Mesenchymal stem cell (in vitro differentiated cells and primary cell): Measurements from ENCODE around the gene SPNS3.

ENCODE experiments used
- DNase-seq: peaks from one replicate; pipeline ENCODE4 v3.0.0-alpha.2; 2013
- H2AFZ ChIP-seq: one replicate; pipeline ENCODE4 v1.6.1; 2013; ENCODE audit warnings: low read depth, mild to moderate bottlenecking, control low read depth, inconsistent platforms, low read length, moderate library complexity
- H2AK5ac ChIP-seq: 2 replicates; pipeline ENCODE4 v1.6.1; 2013; ENCODE audit warnings: low read length, moderate library complexity, mild to moderate bottlenecking, inconsistent platforms; ENCODE audit not compliant: severe bottlenecking
- H2BK120ac ChIP-seq: one replicate; pipeline ENCODE4 v1.6.1; 2013; ENCODE audit warnings: low read depth, mild to moderate bottlenecking, inconsistent platforms, low read length, moderate library complexity
- H2BK12ac ChIP-seq, 2 experiments: one replicate each; pipeline ENCODE4 v1.6.1; 2013; ENCODE audit warnings: inconsistent platforms in 2 of 2, low read length in 2 of 2, mild to moderate bottlenecking in 2 of 2, moderate library complexity in 2 of 2, control low read depth in 1 of 2
- H2BK15ac ChIP-seq: one replicate; pipeline ENCODE4 v1.6.1; 2013; ENCODE audit warnings: mild to moderate bottlenecking, low read depth, inconsistent platforms; ENCODE audit not compliant: poor library complexity, severe bottlenecking
- H2BK5ac ChIP-seq: 2 replicates; pipeline ENCODE4 v1.6.1; 2013; ENCODE audit warnings: low read depth, mild to moderate bottlenecking, low read length, control low read depth, inconsistent platforms; ENCODE audit not compliant: poor library complexity, severe bottlenecking
- H3K14ac ChIP-seq, 2 experiments: one replicate each; pipeline ENCODE4 v1.6.1; 2013; ENCODE audit warnings: inconsistent platforms in 2 of 2, low read length in 2 of 2, control low read depth in 1 of 2, mild to moderate bottlenecking in 1 of 2, moderate library complexity in 1 of 2
- H3K18ac ChIP-seq, 2 experiments: one replicate each; pipeline ENCODE4 v1.6.1; 2013; ENCODE audit warnings: inconsistent platforms in 2 of 2, low read length in 2 of 2, control low read depth in 1 of 2, low read depth in 1 of 2, mild to moderate bottlenecking in 1 of 2
- H3K23ac ChIP-seq, 2 experiments: one replicate each; pipeline ENCODE4 v1.6.1; 2013; ENCODE audit warnings: inconsistent platforms in 2 of 2, low read length in 2 of 2, mild to moderate bottlenecking in 2 of 2, moderate library complexity in 2 of 2, control low read depth in 1 of 2
- H3K27ac ChIP-seq: 2 replicates; pipeline ENCODE4 v1.5.1; 2013; ENCODE audit warnings: mild to moderate bottlenecking, moderate library complexity, low read length, control low read depth, inconsistent platforms; ENCODE audit not compliant: poor library complexity, severe bottlenecking
- H3K27me3 ChIP-seq, 2 experiments: 2 replicates each; pipeline versions ENCODE4 v1.6.1 to v1.7.0; 2013; ENCODE audit warnings: low read length in 2 of 2, mild to moderate bottlenecking in 2 of 2, moderate library complexity in 2 of 2, control low read depth in 1 of 2, inconsistent platforms in 1 of 2; ENCODE audit not compliant: control insufficient read depth in 1 of 2, insufficient read depth in 1 of 2
- H3K36me3 ChIP-seq, 2 experiments: 2 replicates each; pipeline versions ENCODE4 v1.6.1 to v1.7.0; 2013; ENCODE audit warnings: low read length in 2 of 2, control low read depth in 1 of 2, inconsistent platforms in 1 of 2, low read depth in 1 of 2, mild to moderate bottlenecking in 1 of 2; ENCODE audit not compliant: insufficient read depth in 2 of 2, control insufficient read depth in 1 of 2
- H3K4ac ChIP-seq, 2 experiments: one replicate each; pipeline ENCODE4 v1.6.1; 2013; ENCODE audit warnings: inconsistent platforms in 2 of 2, low read length in 2 of 2, mild to moderate bottlenecking in 2 of 2, moderate library complexity in 2 of 2, control low read depth in 1 of 2, low read depth in 1 of 2
- H3K4me1 ChIP-seq: 2 replicates; pipeline ENCODE4 v1.6.1; 2013; ENCODE audit warnings: low read depth, low read length, control low read depth; ENCODE audit not compliant: control insufficient read depth, insufficient read depth
- H3K4me2 ChIP-seq: 2 replicates; pipeline ENCODE4 v1.6.1; 2013; ENCODE audit warnings: low read length, mild to moderate bottlenecking, inconsistent platforms; ENCODE audit not compliant: poor library complexity, severe bottlenecking
- H3K4me3 ChIP-seq, 2 experiments: 2 replicates each; pipeline versions ENCODE4 v1.5.1 to v1.7.0; 2013; ENCODE audit warnings: low read length in 2 of 2, mild to moderate bottlenecking in 2 of 2, control low read depth in 1 of 2, low read depth in 1 of 2; ENCODE audit not compliant: insufficient read depth in 1 of 2
- H3K79me1 ChIP-seq: replicated peaks from 2 replicates; pipeline ENCODE4 v1.6.1; 2013; ENCODE audit warnings: mild to moderate bottlenecking, control low read depth, low read length, inconsistent platforms; ENCODE audit not compliant: poor library complexity, severe bottlenecking
- H3K9ac ChIP-seq: 2 replicates; pipeline ENCODE4 v1.7.0; 2013; ENCODE audit warnings: mild to moderate bottlenecking, low read length, moderate library complexity
- H3K9me3 ChIP-seq: 2 replicates; pipeline ENCODE4 v1.7.0; 2013; ENCODE audit warnings: mild to moderate bottlenecking, low read length; ENCODE audit not compliant: control insufficient read depth
- H4K8ac ChIP-seq: one replicate; pipeline ENCODE4 v1.6.1; 2013; ENCODE audit warnings: inconsistent platforms, mild to moderate bottlenecking, low read length, moderate library complexity
- H4K91ac ChIP-seq: one replicate; pipeline ENCODE4 v1.6.1; 2013; ENCODE audit warnings: mild to moderate bottlenecking, low read length, inconsistent platforms
- WGBS: methylation state at CpG from one replicate; pipeline ENCODE4 v1.1.7; 2013; ENCODE audit warnings: mixed read lengths; 5-methylcytosine and 5-hydroxymethylcytosine counted together

SPNS3 gene

DNA sequence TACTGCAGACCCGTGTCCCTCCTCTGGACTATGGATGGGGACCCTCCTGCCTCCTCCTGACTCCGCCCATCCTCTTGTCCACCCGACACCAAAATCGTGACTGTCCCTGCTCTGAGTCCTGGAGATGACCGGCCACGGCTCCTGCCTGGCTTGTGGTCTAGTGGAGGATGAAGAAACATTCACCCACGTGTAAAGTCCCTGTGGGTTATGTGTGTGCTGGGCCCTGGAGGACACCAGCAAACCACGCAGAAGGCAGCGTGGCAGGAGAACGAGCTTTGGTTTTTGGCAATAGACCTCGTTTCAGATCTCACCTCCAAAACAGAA, 76.8 kb downstream of the SPNS3 start:
- H2BK5ac ChIP-seq: no peak overlapping the region
- H2BK15ac ChIP-seq: no peak overlapping the region
- no peak overlapping the region for H2AK5ac ChIP-seq
- peaks cover 6% of the 10 kb centered on the region for H3K79me1 ChIP-seq
- DNase-seq: no peak
- H2BK12ac ChIP-seq: no peak overlapping the region
- H4K8ac ChIP-seq: no peak overlapping the region
- H3K27me3 ChIP-seq: peaks cover 25 to 49% of the 10 kb centered on the region in 2 experiments
- H3K9me3 ChIP-seq: no peaks in the 10 kb centered on the region
- H3K36me3 ChIP-seq: peaks cover 0 to 47% of the 10 kb centered on the region in 2 experiments
- H3K4ac ChIP-seq: no peak overlapping the region
- H3K9ac ChIP-seq: no peak overlapping the region
- no peak overlapping the region for H4K91ac ChIP-seq
- H2AFZ ChIP-seq: no peak overlapping the region
- H3K18ac ChIP-seq: no peak overlapping the region
- H3K23ac ChIP-seq: no peak overlapping the region
- no peak overlapping the region for H3K14ac ChIP-seq
- WGBS: 82% methylated on average over 10 of the region's 11 CpGs
- H3K4me2 ChIP-seq: no peak overlapping the region
- H3K4me1 ChIP-seq: peaks cover 21% of the 10 kb centered on the region
- H3K27ac ChIP-seq: no peak overlapping the region
- H3K4me3 ChIP-seq: no peak overlapping the region
- H2BK120ac ChIP-seq: no peak overlapping the region

DNA sequence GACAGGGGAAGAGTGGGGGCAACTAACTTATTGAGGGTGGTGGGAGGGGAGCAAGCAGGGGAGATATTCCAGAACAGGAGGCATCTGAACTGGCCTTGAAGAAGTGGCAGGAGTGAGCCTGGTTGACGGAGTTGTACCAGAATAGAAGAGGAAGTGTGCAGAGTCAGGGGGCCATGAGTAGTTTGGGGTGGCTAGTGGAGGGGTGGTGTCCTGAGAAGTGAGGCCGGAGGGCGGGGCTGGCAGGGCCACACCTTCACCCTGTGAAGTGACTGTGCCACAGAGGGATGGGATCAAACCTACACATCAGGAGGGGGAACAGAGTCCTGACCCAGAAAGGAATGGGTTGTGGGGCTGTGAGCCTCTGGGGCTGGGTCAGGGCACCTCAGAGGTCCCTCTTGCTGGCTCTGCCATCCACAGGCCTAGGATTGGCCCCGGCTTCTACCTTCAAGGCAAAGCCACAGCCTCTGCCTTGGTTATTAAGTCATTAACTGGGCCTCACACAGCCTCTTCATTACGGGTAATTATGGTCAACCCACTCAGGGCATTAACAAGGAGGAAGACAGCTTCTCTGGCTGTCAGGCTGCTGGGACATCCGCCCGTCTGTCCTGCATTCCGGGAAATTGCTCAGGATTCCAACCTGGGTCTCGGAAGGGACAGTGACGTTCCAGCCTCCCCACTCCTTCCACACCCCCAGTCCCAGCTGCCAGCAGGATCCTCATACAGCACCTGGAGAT, 77.6 kb downstream of the SPNS3 start:
- DNase-seq: no peak
- Histone ChIP-seq H3K79me1 (peaks cover 6% of the 10 kb centered on the region), H4K91ac (no peak overlapping the region), H2BK12ac (no peak overlapping the region), H3K4me1 (peaks cover 18% of the 10 kb centered on the region), H3K14ac (no peak overlapping the region), H3K23ac (no peak overlapping the region), H3K4me3 (no peak overlapping the region), H3K18ac (no peak overlapping the region), H2AK5ac (no peak overlapping the region), H3K9ac (no peak overlapping the region), H3K4me2 (no peak overlapping the region), H4K8ac (no peak overlapping the region), H3K4ac (no peak overlapping the region), H2BK120ac (no peak overlapping the region), H2BK5ac (no peak overlapping the region), H2AFZ (no peak overlapping the region), H3K9me3 (no peaks in the 10 kb centered on the region), H3K27me3 (peaks cover 19 to 44% of the 10 kb centered on the region in 2 experiments), H3K27ac (no peak overlapping the region), H3K36me3 (peaks cover 0 to 47% of the 10 kb centered on the region in 2 experiments), H2BK15ac (no peak overlapping the region)
- 81% methylated on average over 10 of the region's 10 CpGs for WGBS

DNA sequence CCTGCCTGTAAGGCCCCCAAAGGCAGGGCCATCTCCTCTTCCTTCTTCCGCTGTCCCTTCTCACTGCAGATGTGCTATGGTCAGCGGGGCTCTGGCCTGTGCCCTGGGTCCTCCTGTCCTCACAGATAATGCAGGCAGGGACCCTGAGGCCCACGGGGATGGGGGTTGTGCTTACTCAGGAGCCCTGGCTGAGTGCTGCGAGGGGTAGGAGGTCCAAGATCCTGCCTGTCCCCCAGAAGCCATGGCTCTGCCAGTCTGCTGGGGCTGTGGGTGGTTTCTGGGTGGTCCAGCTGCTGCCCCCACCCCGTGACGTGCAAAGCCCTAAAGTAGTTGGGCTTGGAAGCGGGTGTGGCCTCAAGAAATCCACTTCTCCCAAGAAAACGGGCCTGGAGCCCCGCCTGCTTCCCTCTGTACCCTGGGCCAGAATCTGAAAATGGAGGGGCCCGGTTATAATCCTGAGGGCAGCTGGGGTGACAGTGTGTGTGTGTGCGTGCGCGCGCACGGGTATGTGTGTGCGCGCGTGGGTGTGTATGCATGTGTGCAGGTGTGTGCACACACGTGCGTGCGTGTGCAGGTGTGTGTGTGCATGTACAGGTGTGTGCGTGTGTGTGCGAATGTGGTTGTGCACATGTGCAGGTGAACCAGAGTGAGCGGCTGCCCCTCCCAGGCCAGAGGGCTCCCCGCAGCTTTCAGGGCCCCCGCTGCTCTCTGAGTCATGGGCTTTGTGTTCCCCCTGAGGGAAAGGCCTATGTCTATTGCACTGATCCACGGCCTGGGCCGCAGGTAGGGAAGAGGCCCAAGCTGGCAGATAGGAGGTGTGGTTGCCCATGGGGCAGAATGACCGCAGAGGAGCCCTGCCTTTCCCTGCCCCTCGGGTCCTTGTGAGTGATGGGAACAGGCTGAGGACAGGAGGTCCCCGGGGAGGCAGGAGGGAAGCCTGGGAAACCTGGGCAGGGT, 78.7 kb downstream of the SPNS3 start:
- H3K18ac ChIP-seq: no peak overlapping the region
- no peak overlapping the region for H2AK5ac ChIP-seq
- H3K4me2 ChIP-seq: no peak overlapping the region
- no peak overlapping the region for H4K91ac ChIP-seq
- H3K36me3 ChIP-seq: peaks cover 0 to 42% of the 10 kb centered on the region in 2 experiments
- WGBS: 86% methylated on average over 31 of the region's 31 CpGs
- H2BK5ac ChIP-seq: no peak overlapping the region
- DNase-seq: no peak
- no peak overlapping the region for H3K9ac ChIP-seq
- H3K79me1 ChIP-seq: peaks cover 6% of the 10 kb centered on the region
- no peaks in the 10 kb centered on the region for H3K9me3 ChIP-seq
- H2BK120ac ChIP-seq: no peak overlapping the region
- no peak overlapping the region for H3K23ac ChIP-seq
- no peak overlapping the region for H2BK15ac ChIP-seq
- H3K4me1 ChIP-seq: peaks cover 18% of the 10 kb centered on the region
- no peak overlapping the region for H2AFZ ChIP-seq
- no peak overlapping the region for H3K4ac ChIP-seq
- no peak overlapping the region for H4K8ac ChIP-seq
- H3K14ac ChIP-seq: peak overlapping the region in 1 of 2 experiments; percentile 28
- H2BK12ac ChIP-seq: no peak overlapping the region
- no peak overlapping the region for H3K27ac ChIP-seq
- peaks cover 19 to 51% of the 10 kb centered on the region in 2 experiments for H3K27me3 ChIP-seq
- no peak overlapping the region for H3K4me3 ChIP-seq
